GM19025 (cell line): ENCODE measurements around the gene RASSF4.
A peak's percentile ranks its signal among the peaks of the same experiment; 100 is the strongest.

Experiments used
- ATAC-seq: cut with Tn5 transposase; IDR thresholded peaks from one replicate; pipeline ENCODE4 v1.9.1; 2021; ENCODE audit warnings: mild to moderate bottlenecking, low read depth, moderate library complexity; ENCODE audit not compliant: unreplicated experiment

The RASSF4 gene

DNA sequence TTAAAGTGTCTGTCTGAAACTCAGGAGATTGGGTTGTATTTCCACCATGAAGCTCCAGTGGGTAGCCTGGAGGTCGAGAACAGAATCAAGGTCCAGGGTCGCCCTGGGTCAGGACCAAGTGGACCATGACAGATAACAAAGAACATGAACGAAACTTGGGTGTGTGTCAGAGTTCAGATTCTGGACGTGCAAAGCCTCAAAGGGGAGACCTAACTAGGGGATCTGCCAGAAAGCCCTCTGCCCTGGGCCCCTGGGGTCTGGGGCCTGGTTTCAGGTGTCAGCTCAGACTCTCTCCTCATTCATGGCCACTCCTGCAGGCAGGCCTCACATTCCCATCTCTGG lies 1.6 kb downstream of the RASSF4 start:
- no peak for ATAC-seq

GRCh38 chr10:44961931-44962750 lies 2.5 kb downstream of the RASSF4 start:
- no peak for ATAC-seq

- no peak for ATAC-seq
Measured at GRCh38 chr10:44962870-44963738, 3.5 kb downstream of the RASSF4 start.

GRCh38 chr10:44963772-44964633 lies 4.4 kb downstream of the RASSF4 start:
- no peak for ATAC-seq

DNA sequence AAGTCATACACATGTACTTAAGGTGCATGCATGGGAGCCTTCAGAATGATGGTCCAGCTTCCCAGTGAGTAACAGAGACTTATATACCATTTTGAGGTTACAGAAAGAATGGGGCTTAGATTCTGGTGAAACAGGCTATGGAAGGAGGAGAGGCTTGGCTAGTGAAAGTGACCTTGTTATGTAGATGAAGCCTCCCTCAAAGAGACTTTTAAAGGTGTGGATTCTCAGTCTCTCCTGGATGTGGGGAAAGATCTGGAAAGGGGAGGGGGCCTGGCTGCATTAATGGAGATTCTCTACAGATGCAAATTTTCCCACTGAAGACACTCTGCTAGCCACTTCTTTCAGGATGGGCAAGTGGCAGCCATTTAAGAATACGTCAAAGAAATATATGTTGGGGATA lies 5.5 kb downstream of the RASSF4 start:
- ATAC-seq = no peak

DNA sequence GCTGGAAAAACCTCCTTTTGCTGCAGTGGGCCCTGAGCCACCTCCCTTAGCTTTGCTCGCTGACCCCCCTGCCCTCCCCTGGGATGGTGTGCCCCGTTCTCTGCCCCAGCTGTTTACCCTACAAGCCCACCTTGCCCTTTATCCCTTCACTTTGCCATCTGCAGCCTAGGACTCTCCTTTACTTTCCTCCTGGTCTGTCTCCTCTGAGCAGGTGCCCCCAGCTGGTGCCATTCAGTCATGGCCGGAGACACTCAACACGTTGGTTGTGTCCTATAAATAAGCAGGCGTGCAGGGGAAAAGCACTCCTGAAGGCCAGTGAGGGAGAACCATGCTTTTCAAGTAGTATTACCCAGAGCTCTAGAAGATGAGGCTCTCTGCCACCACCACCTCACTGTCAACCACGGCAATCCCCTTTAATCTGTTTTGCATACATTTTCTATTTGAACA lies 6.1 kb downstream of the RASSF4 start:
- ATAC-seq = peak; percentile 34

- ATAC-seq = peak; percentile 33
Measured at GRCh38 chr10:44966129-44966815, 6.7 kb downstream of the RASSF4 start.

GRCh38 chr10:44966816-44967509 lies 7.4 kb downstream of the RASSF4 start:
- ATAC-seq = no peak

DNA sequence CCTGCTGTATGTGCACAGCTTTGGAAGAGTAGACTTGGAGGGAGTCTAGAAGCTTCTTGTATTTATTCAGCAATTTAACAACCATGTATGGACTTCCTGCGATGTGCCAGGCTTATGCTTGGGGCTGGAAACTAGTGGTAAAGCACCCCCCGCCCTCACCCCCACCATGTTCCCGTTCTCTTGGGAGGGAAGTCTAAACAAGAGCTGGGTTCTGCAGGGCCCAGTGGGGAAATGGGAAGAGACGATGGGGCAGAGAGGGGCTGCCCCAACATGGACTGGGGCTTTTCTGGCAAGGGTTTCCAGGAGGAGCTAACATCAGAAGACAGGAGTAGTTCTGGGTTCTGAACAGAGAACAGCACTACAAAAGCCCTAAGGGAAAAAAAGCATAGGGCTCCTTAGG lies 8.0 kb downstream of the RASSF4 start:
- no peak for ATAC-seq

DNA sequence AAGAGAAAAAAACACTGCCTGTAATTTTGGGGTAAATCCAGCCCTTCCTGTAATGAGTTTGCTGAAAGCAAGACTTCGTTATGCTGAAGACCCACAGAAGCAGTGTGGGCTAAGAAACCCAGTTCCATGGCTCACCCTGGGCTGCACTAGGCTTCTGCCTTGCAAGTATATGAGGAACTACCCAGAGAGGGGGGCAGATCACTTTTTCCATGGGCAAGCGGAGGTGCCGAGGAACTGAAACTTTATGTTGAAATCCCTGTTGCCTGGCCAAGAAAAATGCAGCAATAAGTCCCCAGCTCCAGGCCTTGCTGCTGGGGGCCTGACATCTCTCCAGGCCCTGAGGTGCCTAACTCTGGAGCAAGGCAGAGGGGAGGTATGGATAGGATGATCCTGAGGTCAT lies 8.5 kb downstream of the RASSF4 start:
- ATAC-seq = no peak

DNA sequence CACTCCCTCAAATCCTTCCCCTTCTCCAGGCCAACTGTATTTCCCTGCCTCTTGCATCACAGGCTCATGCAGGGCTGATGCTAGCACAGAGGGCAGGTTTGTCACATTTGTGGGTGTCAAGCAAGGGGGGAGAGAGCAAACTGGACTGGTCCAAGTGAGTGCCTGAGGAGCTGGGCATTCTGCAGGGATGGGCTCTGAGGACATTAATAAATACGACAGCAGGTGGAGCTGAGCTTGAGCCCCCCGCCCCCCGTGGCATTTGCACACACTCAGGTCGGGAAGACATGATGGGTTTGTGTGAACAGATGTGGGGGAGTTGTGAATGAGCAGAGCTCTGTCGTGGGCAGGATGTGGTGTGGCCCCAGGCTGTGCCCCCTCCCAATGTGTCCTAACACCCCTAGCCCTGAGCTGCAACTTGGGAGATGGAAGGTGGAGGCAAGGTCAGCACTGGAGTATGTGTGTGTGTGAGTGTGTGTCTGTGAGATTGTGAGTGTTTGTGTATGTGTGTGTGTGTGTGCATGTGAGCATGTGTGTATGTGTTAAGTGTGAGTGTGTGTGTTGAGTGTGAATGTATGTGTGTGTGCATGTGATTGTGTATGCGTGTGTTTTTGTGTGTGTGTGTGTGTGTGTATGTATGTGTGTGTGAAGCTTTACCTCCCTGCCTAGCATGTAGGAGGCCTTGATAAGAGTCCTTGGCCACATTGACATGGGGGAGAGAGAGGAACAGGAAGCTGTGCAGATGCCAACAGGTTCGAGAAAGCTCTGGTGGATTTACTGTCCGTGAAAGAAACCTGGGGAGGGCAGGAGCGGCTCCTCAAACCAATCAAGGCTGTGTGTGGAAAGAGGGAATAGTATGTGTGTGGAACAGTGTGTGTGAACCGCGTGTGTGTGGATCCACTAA lies 9.1 kb downstream of the RASSF4 start:
- no peak for ATAC-seq

DNA sequence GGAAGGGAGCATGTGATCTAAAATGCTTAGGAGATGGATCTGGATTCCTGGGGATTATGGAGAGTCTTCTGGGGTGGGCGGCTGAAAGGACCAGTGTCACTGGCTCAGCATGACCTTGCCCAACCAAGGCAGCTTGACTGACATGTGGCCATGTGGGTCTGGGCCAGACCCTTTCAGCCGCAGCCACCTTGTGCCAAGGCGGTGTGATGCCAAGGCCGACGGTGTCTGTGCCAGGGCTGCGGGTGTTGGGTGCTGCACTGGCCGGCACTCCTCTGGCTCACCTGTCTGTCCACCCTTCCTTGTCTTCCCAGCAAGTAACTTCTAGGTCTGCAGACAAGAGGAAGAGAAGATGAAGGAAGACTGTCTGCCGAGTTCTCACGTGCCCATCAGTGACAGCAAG lies 10.3 kb downstream of the RASSF4 start:
- no peak for ATAC-seq

- no peak for ATAC-seq
Measured at GRCh38 chr10:44970812-44971395, 11.3 kb downstream of the RASSF4 start.

DNA sequence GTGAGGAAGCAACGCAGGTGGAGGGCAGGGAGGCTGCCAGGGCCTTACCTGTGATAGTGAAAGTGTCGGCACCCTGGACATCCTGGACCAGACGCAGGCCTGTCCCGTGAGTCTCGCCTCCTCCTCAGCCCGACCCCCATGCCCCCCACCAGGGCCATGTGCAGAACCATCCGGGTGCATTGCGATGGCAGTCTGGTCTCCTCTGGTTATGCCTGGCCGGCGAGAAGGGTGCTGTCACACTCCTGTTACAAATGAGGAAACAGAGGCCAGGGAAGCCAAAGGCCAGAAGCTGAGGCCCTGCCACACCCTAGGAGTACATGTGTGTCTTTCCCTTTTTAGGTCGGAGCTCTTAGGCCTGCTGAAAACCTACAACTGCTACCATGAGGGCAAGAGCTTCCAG lies 11.8 kb downstream of the RASSF4 start:
- ATAC-seq = no peak

DNA sequence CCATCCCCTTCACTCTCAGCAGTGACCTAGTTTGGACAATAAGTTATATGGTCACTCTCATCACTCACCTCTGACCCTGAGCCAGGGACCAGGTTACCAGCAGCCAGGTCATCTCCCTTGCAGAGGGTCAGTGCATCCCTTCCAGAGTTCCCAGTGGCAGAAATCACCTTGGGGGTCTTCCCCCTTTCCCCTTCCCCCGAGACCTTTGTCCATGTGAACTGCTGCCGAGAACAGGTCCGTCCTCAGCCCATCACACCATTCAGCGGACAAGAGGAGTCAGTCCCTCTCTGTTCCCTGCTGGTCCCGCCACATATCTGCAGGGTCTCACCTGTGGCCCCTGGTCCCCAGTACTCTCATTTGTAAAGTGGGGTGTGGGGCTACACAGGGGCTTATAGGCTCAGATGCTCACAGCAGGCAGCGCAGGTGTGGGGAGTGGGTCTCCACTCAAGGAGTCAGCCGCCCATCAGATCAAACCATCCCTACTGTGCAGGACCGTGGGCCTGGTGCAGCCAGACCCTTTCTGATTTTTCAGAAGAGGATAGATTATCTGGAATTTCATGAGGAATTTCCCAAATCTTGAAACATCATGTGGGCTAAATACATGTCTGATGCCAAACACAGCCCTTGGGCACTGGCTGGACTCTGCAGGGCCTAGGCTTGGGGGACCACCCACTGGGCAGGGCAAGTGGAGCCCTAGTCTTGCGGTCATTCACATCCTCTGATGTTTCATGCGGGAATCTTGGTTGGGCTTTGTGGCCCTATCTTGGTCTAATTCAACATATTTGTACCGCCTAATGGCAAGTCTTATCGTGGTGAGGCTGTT lies 12.5 kb downstream of the RASSF4 start:
- ATAC-seq = no peak

GRCh38 chr10:44972874-44973306 lies 13.3 kb downstream of the RASSF4 start:
- no peak for ATAC-seq

- peak; percentile 29 for ATAC-seq
Measured at GRCh38 chr10:44973323-44974081, 13.9 kb downstream of the RASSF4 start.
